ENCODE measurements around the gene PRDM8.

The PRDM8 gene

DNA sequence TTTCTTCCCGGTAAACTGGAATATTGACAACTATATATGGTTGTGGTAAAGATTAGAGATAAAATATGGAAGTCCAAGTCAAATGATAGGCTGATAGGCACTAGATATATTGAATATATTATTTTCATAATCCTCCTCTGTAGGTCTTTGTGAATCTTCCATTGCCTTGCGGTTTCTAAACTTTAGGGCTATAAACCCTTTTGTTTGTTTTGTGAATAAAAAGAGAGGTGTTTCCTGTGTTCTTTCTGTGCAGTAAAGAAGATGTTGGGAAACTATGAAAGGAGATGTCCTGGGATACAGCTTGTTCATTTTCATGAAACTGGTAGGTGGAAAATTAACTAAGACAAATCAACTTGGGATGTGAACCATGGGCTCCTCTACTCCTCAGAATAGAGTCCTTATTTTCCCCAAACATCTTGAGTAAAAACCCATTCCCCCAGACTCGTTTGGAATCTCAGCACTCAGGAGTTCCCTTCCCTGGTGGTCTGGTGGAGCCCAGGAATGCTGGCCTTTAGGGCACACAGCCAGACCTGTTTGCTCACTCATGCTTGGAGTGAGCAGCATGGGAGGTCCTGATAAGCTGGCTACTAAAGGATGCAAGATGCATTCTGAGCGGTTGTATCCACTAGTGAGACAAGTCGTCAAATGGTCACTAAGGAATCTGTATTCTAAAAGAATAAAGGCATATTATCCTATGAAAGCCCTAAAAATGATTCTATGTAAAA, 22.2 kb downstream of the PRDM8 start:
- no peaks in the 10 kb centered on the region for H3K4me1 ChIP-seq (ENCODE audit: insufficient read depth, low read length)
- no peaks in the 10 kb centered on the region for H3K9me3 ChIP-seq (ENCODE audit: control insufficient read depth, insufficient read depth, low read length)
- H3K36me3 ChIP-seq (ENCODE audit: insufficient read depth, low read length), result no peaks in the 10 kb centered on the region
- H3K9ac ChIP-seq (ENCODE audit: low read depth, low read length), result no peak overlapping the region

DNA sequence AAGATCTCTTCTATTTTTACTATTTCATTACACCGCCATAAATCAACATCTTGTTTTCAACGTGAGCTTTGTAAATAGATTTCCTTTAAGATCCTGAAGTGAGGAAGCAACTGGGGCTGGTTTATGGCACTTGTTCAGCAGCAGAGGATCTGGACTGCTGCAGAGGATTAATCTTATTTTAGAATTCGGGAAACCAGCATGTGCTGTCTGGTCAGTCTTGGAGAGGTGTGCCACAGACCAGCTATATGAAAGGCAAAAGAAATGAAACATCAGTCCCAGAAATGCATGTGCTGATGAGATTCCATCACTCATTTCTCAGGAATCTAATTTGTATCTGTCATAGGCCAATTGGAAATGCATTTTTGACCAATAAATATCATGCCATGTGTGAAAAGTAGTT, 23.4 kb downstream of the PRDM8 start:
- Histone ChIP-seq H3K4me1 (ENCODE audit: insufficient read depth, low read length) (no peaks in the 10 kb centered on the region), H3K36me3 (ENCODE audit: insufficient read depth, low read length) (no peaks in the 10 kb centered on the region), H3K9me3 (ENCODE audit: control insufficient read depth, insufficient read depth, low read length) (no peaks in the 10 kb centered on the region), H3K9ac (ENCODE audit: low read depth, low read length) (no peak overlapping the region)

DNA sequence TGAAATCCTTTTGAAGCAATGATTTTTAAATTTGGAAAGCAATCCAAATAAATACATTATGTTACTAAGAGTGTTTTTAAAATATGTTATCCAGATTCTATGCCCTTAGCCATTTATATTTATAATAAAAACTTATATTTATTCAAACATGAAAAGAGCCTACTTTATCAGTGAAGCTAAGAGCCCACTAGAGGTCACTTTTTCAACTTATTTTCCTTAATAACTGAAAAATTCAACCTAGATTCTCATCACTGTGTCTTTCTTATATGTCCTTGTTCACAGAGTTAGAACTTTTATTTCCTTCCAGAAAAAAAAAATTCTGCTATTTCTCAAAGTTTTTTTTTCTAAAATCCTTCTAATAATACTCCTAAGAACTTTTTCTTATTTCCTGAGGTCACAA, 23.9 kb downstream of the PRDM8 start:
- Histone ChIP-seq H3K9ac (ENCODE audit: low read depth, low read length) (no peak overlapping the region), H3K4me1 (ENCODE audit: insufficient read depth, low read length) (no peaks in the 10 kb centered on the region), H3K9me3 (ENCODE audit: control insufficient read depth, insufficient read depth, low read length) (no peaks in the 10 kb centered on the region), H3K36me3 (ENCODE audit: insufficient read depth, low read length) (no peaks in the 10 kb centered on the region)

DNA sequence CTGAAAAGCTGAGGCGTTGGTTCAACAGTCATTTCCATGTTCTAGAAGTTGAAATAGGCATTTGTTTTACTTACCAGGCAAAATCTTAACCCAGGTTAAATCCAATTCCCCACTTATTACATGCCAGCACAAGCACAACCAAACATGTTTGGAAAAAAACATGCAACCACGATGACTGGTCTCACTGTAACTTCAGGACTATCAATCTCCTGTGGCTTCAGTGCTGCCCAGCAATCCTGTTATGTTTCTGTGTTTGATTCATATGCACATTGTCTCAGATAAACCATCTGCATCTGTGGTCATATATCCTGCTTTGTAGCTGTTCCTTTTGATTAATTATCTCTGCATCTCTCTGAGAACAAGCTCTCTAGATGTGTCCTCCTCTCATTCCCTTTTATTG, 28.3 kb downstream of the PRDM8 start:
- Histone ChIP-seq H3K9ac (ENCODE audit: low read depth, low read length) (no peak overlapping the region), H3K36me3 (ENCODE audit: insufficient read depth, low read length) (no peaks in the 10 kb centered on the region), H3K9me3 (ENCODE audit: control insufficient read depth, insufficient read depth, low read length) (no peaks in the 10 kb centered on the region), H3K4me1 (ENCODE audit: insufficient read depth, low read length) (no peaks in the 10 kb centered on the region)

DNA sequence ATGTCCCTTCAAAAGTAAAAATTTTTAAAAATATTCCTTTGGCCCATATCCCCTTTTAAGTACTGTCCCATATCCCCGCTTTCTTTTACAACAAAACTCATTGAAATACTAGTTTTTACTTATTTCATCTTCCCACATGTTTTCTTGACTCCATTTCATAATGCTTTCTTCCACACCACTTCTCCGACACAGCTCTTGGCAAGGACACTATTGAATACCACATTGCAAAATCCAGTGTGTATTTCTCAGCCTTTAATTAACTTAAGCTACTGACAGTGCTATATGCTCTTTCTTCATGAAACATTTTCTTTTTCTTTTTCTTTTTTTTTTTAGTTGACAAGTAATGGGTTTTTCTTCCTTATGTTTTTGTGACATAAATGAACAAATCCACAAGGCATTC, 28.8 kb downstream of the PRDM8 start:
- Histone ChIP-seq H3K9me3 (ENCODE audit: control insufficient read depth, insufficient read depth, low read length) (no peaks in the 10 kb centered on the region), H3K4me1 (ENCODE audit: insufficient read depth, low read length) (no peaks in the 10 kb centered on the region), H3K36me3 (ENCODE audit: insufficient read depth, low read length) (no peaks in the 10 kb centered on the region), H3K9ac (ENCODE audit: low read depth, low read length) (no peak overlapping the region)

DNA sequence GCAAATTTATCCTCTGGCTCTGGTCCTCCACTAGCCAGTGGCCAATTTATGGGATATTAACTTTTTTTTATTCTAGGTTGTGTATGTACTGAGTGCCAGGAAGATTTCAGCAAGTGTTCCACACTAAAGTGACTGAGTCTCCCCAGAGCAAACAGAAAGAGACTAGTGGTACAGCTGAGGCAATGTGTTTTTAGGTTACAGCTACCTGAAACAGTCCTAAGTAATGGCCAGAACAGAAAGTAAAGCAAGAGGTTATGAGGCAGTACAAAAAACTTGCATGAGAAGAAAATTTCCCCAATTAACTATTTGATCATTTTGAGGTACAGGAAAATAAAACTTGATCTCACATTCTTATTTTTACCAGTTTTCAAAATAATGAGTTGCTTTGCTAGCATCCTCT, 31.2 kb downstream of the PRDM8 start:
- Histone ChIP-seq H3K9ac (ENCODE audit: low read depth, low read length) (no peak overlapping the region), H3K4me1 (ENCODE audit: insufficient read depth, low read length) (no peaks in the 10 kb centered on the region), H3K9me3 (ENCODE audit: control insufficient read depth, insufficient read depth, low read length) (no peaks in the 10 kb centered on the region), H3K36me3 (ENCODE audit: insufficient read depth, low read length) (no peaks in the 10 kb centered on the region)

DNA sequence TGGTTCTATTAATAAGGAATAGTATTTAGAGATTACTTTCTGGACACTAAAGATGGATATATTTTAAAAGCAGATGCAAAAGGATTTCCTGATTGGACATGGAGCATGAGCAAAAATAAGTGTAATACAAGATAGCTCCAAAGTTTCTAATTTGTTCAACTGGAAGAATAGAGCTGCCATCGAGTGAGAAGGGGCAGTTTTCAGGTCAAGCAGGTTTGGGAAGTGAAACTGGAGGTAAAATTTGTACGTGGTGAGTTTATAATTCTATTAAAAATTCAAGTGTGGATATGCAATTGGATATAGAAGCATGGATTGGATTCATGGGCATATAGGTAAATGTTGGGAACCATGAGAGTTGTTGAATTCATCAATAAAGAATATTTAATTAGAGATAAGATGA, 31.8 kb downstream of the PRDM8 start:
- Histone ChIP-seq H3K4me1 (ENCODE audit: insufficient read depth, low read length) (no peaks in the 10 kb centered on the region), H3K9ac (ENCODE audit: low read depth, low read length) (no peak overlapping the region), H3K36me3 (ENCODE audit: insufficient read depth, low read length) (no peaks in the 10 kb centered on the region), H3K9me3 (ENCODE audit: control insufficient read depth, insufficient read depth, low read length) (no peaks in the 10 kb centered on the region)

DNA sequence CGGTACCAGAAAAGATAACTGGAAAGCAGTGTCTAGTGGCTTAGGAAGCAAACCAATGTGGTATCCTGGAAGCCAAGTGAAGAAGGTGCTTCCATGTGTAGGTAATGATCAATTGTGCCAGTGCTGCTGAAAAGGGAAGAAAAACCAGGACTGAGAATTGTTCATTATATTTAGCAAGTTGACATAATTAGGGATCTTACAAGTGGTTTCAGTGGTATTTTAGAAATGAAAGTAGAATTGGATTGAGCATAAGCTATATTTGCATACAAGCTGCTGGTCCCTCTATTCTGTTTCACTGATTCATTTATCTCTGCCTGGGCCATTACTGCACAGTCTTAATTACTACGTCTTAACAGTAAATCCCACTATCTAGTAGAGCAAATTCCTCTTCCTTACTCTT, 32.3 kb downstream of the PRDM8 start:
- H3K9ac ChIP-seq (ENCODE audit: low read depth, low read length), result no peak overlapping the region
- no peaks in the 10 kb centered on the region for H3K9me3 ChIP-seq (ENCODE audit: control insufficient read depth, insufficient read depth, low read length)
- H3K36me3 ChIP-seq (ENCODE audit: insufficient read depth, low read length), result no peaks in the 10 kb centered on the region
- H3K4me1 ChIP-seq (ENCODE audit: insufficient read depth, low read length), result no peaks in the 10 kb centered on the region

DNA sequence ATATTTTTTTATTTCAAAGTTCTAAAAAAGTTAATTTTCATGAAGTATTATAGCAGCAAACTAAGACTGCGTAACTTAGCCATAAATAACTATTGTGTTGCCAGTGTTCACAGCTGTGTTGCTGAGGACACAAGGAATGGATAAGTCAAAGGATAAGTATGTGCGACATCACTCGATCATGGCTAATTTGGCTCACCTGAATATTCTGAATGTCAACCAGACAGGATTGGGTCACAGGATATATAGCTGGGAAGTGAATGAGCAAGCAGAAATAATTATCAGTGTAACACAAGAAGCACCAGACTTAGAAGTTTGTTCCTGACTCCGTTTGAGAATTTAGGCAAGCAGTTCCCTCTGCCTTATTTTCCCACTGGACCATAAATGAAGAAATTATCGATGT, 33.9 kb downstream of the PRDM8 start:
- Histone ChIP-seq H3K9me3 (ENCODE audit: control insufficient read depth, insufficient read depth, low read length) (no peaks in the 10 kb centered on the region), H3K9ac (ENCODE audit: low read depth, low read length) (no peak overlapping the region)

DNA sequence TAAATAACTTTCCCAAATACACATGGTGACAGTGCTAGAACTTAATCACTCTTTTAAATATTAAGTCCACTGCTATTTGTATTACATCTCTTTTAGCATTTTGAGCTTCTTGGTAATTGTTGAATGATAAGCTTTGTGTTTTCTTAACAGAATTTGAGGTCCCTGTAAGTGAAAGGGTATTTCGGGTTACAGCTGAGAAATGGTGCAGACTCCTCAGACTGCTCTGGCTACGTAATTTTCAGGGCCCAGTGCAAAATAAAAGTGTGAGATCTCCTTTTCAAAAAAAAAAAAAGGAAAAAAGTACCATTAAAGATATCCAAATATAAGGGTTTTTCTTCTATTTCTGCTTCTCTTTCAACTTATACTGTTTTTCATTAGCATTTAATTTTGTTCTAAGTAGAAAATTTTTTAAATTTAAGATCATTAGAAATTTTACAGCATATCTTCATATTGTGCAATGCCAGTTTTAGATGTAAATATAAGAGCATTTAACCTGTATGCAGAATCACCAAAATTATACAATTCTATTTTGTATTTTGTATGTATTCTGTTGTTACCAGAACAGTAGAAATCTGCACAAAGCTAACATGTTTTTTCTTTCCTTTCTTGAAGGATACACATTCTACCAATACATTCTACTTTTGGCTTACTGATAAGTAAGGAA, 35.5 kb downstream of the PRDM8 start:
- no peaks in the 10 kb centered on the region for H3K4me1 ChIP-seq (ENCODE audit: insufficient read depth, low read length)
- H3K9me3 ChIP-seq (ENCODE audit: control insufficient read depth, insufficient read depth, low read length), result no peaks in the 10 kb centered on the region
- no peaks in the 10 kb centered on the region for H3K36me3 ChIP-seq (ENCODE audit: insufficient read depth, low read length)
- no peak overlapping the region for H3K9ac ChIP-seq (ENCODE audit: low read depth, low read length)

More for the DNA sequence above, 33.9 kb downstream of the PRDM8 start:
- no peaks in the 10 kb centered on the region for H3K4me1 ChIP-seq (ENCODE audit: insufficient read depth, low read length)
- no peaks in the 10 kb centered on the region for H3K36me3 ChIP-seq (ENCODE audit: insufficient read depth, low read length)

DNA sequence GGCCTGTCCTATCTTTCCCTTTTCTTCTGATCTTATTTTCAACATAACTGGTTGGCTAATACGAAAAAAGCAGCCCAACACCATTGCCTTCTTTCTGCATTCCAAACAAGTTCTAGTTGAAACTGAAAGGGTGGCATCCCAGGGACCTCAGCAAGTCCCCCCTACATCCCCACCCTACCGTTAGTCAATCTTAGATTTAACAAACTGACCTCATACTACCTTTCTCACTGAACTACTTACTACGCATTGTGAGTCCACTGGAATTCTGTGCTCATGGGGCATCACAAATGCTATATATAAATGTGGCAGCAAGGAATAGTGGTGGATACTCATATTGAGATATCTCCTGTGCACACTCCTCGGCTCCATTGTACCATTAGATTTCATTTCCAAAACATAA, 36.1 kb downstream of the PRDM8 start:
- H3K4me1 ChIP-seq (ENCODE audit: insufficient read depth, low read length), result no peaks in the 10 kb centered on the region
- H3K9ac ChIP-seq (ENCODE audit: low read depth, low read length), result no peak overlapping the region
- H3K36me3 ChIP-seq (ENCODE audit: insufficient read depth, low read length), result no peaks in the 10 kb centered on the region
- no peaks in the 10 kb centered on the region for H3K9me3 ChIP-seq (ENCODE audit: control insufficient read depth, insufficient read depth, low read length)

DNA sequence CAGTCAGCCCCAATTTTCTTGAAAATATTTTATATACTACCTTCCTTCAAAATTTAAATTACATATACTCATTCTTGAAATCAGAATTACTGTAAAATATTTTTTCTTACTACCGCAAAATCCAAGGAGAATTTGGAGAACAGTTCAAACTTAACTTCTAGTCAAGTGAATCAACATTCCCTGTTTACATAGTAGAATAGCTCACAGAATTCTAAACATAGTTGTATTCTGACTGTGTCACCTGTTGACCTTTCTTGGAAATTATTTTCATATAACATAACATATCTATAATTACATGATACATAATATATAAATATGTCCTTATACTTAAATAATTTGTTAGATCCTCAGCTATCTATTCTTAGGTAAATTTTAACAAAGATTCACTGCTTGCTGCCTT, 38.1 kb downstream of the PRDM8 start:
- H3K4me1 ChIP-seq (ENCODE audit: insufficient read depth, low read length), result no peaks in the 10 kb centered on the region
- no peaks in the 10 kb centered on the region for H3K9me3 ChIP-seq (ENCODE audit: control insufficient read depth, insufficient read depth, low read length)
- no peak overlapping the region for H3K9ac ChIP-seq (ENCODE audit: low read depth, low read length)
- no peaks in the 10 kb centered on the region for H3K36me3 ChIP-seq (ENCODE audit: insufficient read depth, low read length)

DNA sequence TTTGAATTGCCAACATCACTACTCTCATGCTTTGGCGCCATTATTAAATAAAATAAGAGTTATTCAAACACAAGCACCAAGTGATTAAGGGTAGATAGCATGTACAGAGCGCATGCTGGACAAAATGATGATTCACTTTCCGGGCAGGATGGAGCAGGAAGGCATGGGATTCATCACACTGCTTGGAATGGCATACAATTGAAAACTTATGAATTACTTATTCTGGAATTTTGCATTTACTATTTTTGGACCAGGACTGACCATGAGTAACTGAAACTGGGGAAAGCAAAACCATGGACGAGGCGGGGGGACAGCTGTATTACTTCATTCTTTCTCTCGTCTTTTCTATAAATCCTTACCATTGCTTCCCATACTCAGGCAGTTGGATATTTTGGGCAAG, 40.7 kb downstream of the PRDM8 start:
- no peak overlapping the region for H3K9ac ChIP-seq (ENCODE audit: low read depth, low read length)
- H3K9me3 ChIP-seq (ENCODE audit: control insufficient read depth, insufficient read depth, low read length), result no peaks in the 10 kb centered on the region
- H3K36me3 ChIP-seq (ENCODE audit: insufficient read depth, low read length), result no peaks in the 10 kb centered on the region
- no peaks in the 10 kb centered on the region for H3K4me1 ChIP-seq (ENCODE audit: insufficient read depth, low read length)

DNA sequence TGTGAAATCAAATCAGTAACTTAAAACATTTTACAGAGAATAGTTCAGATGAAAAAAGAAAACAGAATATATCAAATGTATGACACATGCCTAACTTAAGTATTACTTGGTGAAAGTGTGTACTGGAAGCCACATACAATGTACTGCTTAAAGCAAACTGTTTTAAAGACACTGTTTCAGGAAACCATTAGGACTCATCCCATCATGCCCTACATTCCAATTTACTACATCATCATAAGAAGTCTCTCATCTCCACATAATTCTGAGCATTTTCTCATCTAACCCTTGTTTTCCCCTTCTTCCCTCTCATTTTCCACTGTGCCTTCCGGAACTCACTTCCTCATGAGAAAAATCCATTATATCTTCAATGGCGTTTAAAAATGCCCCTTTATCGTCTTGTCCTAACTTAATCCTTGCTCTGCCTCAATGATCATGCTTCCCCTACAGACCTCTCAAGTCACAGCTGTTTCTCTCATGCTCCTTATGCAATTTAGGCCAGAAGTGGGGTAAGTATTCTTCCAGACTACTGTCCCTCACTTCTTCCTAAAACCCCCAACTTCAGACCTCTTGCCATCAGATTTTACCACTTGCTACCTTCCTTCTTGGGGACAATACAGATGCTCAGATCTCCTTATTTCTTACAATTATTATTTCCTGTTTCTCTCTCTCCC, 42.3 kb downstream of the PRDM8 start:
- no peaks in the 10 kb centered on the region for H3K36me3 ChIP-seq (ENCODE audit: insufficient read depth, low read length)
- H3K4me1 ChIP-seq (ENCODE audit: insufficient read depth, low read length), result no peaks in the 10 kb centered on the region
- no peak overlapping the region for H3K9ac ChIP-seq (ENCODE audit: low read depth, low read length)
- no peaks in the 10 kb centered on the region for H3K9me3 ChIP-seq (ENCODE audit: control insufficient read depth, insufficient read depth, low read length)

DNA sequence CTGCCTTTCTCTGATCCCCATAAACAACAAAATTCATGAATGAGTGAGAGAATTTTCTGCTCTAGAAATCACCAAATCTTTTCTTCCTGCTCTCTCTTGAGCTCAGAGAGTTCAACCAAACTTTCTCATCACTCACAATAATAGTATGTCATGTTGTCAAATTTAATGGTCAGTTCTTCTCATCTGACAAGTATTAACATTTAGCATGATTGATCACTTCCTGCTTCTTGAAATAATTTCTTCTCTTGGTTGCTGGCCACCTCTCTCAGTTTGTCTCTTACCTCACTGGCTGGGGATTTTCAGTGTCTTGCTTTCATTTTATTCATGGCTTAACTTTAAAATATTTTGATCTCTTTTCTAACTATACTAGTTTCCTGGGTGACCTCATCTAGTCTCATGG, 43.7 kb downstream of the PRDM8 start:
- no peaks in the 10 kb centered on the region for H3K36me3 ChIP-seq (ENCODE audit: insufficient read depth, low read length)
- H3K9ac ChIP-seq (ENCODE audit: low read depth, low read length), result no peak overlapping the region
- no peaks in the 10 kb centered on the region for H3K4me1 ChIP-seq (ENCODE audit: insufficient read depth, low read length)

More for the DNA sequence above, 43.7 kb downstream of the PRDM8 start:
- no peaks in the 10 kb centered on the region for H3K9me3 ChIP-seq (ENCODE audit: control insufficient read depth, insufficient read depth, low read length)

Data from ES-I3 (cell line).